Measurements from ENCODE around the gene RBM15.

Gene RBM15

DNA sequence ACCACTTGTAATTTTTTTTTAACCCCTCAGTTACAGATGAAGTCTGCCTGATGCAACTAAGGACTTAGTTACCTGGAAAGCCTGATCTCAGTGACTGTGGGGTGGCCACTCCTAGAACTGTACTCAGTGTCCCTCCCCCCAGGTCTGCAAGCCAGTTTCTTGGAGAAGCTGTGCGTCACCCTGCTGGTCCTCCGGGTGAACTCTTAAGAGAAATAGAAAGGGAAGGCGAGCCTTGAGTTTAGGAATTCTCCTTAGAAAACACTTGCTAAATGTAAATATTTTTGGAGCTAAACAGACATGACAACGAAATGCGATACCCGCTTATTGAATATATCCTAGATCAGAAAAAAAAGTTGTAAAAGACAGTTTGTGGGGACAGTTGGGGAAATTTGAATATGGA lies 50.9 kb downstream of the RBM15 start:
- Histone ChIP-seq H3K36me3 (replicated peaks; ENCODE audit: insufficient read depth, low read length) (no peaks in the 10 kb centered on the region), H2AFZ (ENCODE audit: low read length) (no peak overlapping the region), H3K9me2 (replicated peaks; ENCODE audit: insufficient read depth, low read length) (no peaks in the 10 kb centered on the region), H3F3A (ENCODE audit: insufficient read depth, low read length) (no peaks in the 10 kb centered on the region), H3K9me3 (replicated peaks; ENCODE audit: insufficient read depth, low read length) (no peaks in the 10 kb centered on the region), H3K27ac (ENCODE audit: low read length) (no peak overlapping the region), H3K27me3 (replicated peaks; ENCODE audit: insufficient read depth, low read length) (no peaks in the 10 kb centered on the region), H3K9ac (ENCODE audit: low read length) (no peak overlapping the region), H3K4me1 (ENCODE audit: low read length) (no peaks in the 10 kb centered on the region), H3K4me2 (ENCODE audit: low read depth, low read length) (no peak overlapping the region), H3K4me3 (ENCODE audit: low read length) (no peak overlapping the region), H3K79me2 (ENCODE audit: low read length) (no peaks in the 10 kb centered on the region), H4K20me1 (ENCODE audit: insufficient read depth, low read length) (no peaks in the 10 kb centered on the region)
- TF ChIP-seq EZH2phosphoT487 (IDR thresholded peaks at IDR 0.05; ENCODE audit: low read length) (no peak), EZH2 (optimal IDR thresholded peaks at IDR 0.05; ENCODE audit: low read depth, low read length) (no peak)
- TF ChIP-seq, protein P1, sequence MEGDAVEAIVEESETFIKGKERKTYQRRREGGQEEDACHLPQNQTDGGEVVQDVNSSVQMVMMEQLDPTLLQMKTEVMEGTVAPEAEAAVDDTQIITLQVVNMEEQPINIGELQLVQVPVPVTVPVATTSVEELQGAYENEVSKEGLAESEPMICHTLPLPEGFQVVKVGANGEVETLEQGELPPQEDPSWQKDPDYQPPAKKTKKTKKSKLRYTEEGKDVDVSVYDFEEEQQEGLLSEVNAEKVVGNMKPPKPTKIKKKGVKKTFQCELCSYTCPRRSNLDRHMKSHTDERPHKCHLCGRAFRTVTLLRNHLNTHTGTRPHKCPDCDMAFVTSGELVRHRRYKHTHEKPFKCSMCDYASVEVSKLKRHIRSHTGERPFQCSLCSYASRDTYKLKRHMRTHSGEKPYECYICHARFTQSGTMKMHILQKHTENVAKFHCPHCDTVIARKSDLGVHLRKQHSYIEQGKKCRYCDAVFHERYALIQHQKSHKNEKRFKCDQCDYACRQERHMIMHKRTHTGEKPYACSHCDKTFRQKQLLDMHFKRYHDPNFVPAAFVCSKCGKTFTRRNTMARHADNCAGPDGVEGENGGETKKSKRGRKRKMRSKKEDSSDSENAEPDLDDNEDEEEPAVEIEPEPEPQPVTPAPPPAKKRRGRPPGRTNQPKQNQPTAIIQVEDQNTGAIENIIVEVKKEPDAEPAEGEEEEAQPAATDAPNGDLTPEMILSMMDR (IDR thresholded peaks at IDR 0.05; ENCODE audit: low read length), result no peak
- no peak for DNase-seq

DNA sequence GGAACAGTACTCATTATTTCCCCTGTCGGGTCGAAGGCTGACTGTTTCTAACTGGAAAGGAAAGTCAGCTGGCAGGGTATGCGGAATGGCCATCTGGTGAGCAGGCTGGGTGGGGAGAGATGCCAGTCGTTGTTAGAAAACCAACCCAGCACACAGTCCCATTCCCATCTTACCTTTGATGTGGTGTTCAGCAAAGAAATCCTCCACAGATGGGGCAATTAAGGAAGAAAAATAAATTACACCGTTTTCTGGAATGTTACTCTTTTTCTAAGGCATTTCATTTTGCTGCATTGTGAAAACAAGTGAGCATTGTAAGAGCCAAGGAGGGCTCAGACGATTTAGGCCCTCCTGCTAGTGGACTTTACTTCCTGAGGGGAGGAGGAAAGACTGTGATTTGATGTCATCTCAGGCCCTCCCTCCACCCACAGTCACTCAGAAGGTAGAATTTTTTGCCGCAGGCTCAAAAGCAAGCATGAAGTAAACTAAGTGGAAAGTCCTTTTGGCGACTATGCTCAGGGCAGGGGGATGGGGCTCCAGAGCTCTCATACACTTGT lies 51.6 kb downstream of the RBM15 start, which contains the start of gene SLC16A4:
Gene SLC16A4, minus strand, starts transcription at position 335 of the 554 bp plus-strand sequence. CDS start 1,703 bp downstream, outside the sequence.
- no peaks in the 10 kb centered on the region for H3K79me2 ChIP-seq (ENCODE audit: low read length)

DNA sequence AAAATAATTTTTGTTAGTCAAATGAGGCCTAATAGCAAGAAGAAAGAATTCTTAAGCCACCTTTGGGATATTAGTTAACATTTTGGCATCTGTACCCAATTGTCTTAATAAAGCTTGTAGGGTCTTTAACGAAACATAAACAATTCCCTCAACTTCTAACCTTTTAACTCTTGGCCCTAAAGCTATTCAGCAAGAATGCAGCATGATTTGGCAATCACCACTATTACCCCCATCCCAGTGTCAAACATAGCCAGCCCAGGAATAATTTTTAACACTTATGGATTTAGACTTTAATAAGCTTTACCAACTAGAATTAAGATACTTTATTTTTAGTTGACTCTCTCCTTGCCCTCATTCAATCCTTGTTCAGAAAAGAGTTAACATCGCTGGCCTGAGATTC lies 54.1 kb downstream of the RBM15 start:
- no peaks in the 10 kb centered on the region for H3K79me2 ChIP-seq (ENCODE audit: low read length)
- H3K27ac ChIP-seq (ENCODE audit: low read length), result no peak overlapping the region
- no peak overlapping the region for H3K4me3 ChIP-seq (ENCODE audit: low read length)

More for the DNA sequence above, 51.6 kb downstream of the RBM15 start, which contains the start of gene SLC16A4:
- Histone ChIP-seq H3K9me3 (replicated peaks; ENCODE audit: insufficient read depth, low read length) (no peaks in the 10 kb centered on the region), H3K4me2 (ENCODE audit: low read depth, low read length) (no peak within 1 kb of the TSS), H3K27ac (ENCODE audit: low read length) (no peak within 1 kb of the TSS), H2AFZ (ENCODE audit: low read length) (no peak within 1 kb of the TSS), H3K27me3 (replicated peaks; ENCODE audit: insufficient read depth, low read length) (no peaks in the 10 kb centered on the region), H3K36me3 (replicated peaks; ENCODE audit: insufficient read depth, low read length) (no peaks in the 10 kb centered on the region), H3K4me1 (ENCODE audit: low read length) (no peaks in the 10 kb centered on the region), H3K9me2 (replicated peaks; ENCODE audit: insufficient read depth, low read length) (no peaks in the 10 kb centered on the region), H3F3A (ENCODE audit: insufficient read depth, low read length) (no peaks in the 10 kb centered on the region), H3K4me3 (ENCODE audit: low read length) (no peak within 1 kb of the TSS), H3K9ac (ENCODE audit: low read length) (no peak within 1 kb of the TSS), H4K20me1 (ENCODE audit: insufficient read depth, low read length) (no peaks in the 10 kb centered on the region)
- TF ChIP-seq EZH2phosphoT487 (IDR thresholded peaks at IDR 0.05; ENCODE audit: low read length) (no peak), EZH2 (optimal IDR thresholded peaks at IDR 0.05; ENCODE audit: low read depth, low read length) (no peak)
- TF ChIP-seq, protein P1 (IDR thresholded peaks at IDR 0.05; ENCODE audit: low read length), result no peak
- no peak for DNase-seq

More for the DNA sequence above, 54.1 kb downstream of the RBM15 start:
- TF ChIP-seq, protein P1 (IDR thresholded peaks at IDR 0.05; ENCODE audit: low read length), result no peak
- no peak for TF ChIP-seq EZH2 (optimal IDR thresholded peaks at IDR 0.05; ENCODE audit: low read depth, low read length)
- DNase-seq, result no peak
- H4K20me1 ChIP-seq (ENCODE audit: insufficient read depth, low read length), result no peaks in the 10 kb centered on the region
- no peaks in the 10 kb centered on the region for H3F3A ChIP-seq (ENCODE audit: insufficient read depth, low read length)
- H3K4me2 ChIP-seq (ENCODE audit: low read depth, low read length), result no peak overlapping the region
- no peaks in the 10 kb centered on the region for H3K9me2 ChIP-seq (replicated peaks; ENCODE audit: insufficient read depth, low read length)
- H3K9me3 ChIP-seq (replicated peaks; ENCODE audit: insufficient read depth, low read length), result no peaks in the 10 kb centered on the region
- H2AFZ ChIP-seq (ENCODE audit: low read length), result no peak overlapping the region
- H3K4me1 ChIP-seq (ENCODE audit: low read length), result no peaks in the 10 kb centered on the region
- no peaks in the 10 kb centered on the region for H3K36me3 ChIP-seq (replicated peaks; ENCODE audit: insufficient read depth, low read length)
- no peaks in the 10 kb centered on the region for H3K27me3 ChIP-seq (replicated peaks; ENCODE audit: insufficient read depth, low read length)
- no peak overlapping the region for H3K9ac ChIP-seq (ENCODE audit: low read length)

Data from MM.1S (cell line).